Adrenal gland (tissue), 12 donors: ENCODE measurements around the gene LDB3. TPM values are rescaled to one million over a fixed set of nuclear protein-coding genes. Genes with fewer than 3 reads are reported as not detected.
A peak's percentile ranks its signal among the peaks of the same experiment; 100 is the strongest.

ENCODE experiments used
- DNase-seq, 7 donors: peaks; one replicate each; pipeline ENCODE4 v3.0.0-alpha.2; 2019 to 2020
- H3K27ac ChIP-seq, 5 donors: fragments of 200-600 bp; sonication (generic) in 4 of 5; 1 replicate in 3 of 5; 2 replicates in 2 of 5; pipeline versions ENCODE4 v1.5.1 to v1.8.0; 2016 to 2020; ENCODE audit warnings: mild to moderate bottlenecking in 1 of 5
- H3K27me3 ChIP-seq: fragments of 200-600 bp; 2 replicates; pipeline ENCODE4 v1.8.0; 2021
- H3K36me3 ChIP-seq, 2 donors: fragments of 200-600 bp; replicated peaks in 1 of 2; 1 replicate in 1 of 2; 2 replicates in 1 of 2; pipeline versions ENCODE4 v1.5.1 to v1.8.0; 2018 to 2022
- H3K4me1 ChIP-seq, 2 donors: fragments of 200-600 bp; replicated peaks in 1 of 2; 1 replicate in 1 of 2; 2 replicates in 1 of 2; pipeline versions ENCODE4 v1.5.1 to v1.8.0; 2018 to 2021
- H3K4me3 ChIP-seq, 4 donors: fragments of 200-600 bp; sonication (generic) in 3 of 4; one replicate each; pipeline ENCODE4 v1.5.1; 2016 to 2018
- H3K9me3 ChIP-seq, 3 donors: fragments of 200-600 bp; sonication (generic) in 1 of 3; replicated peaks in 1 of 3; 1 replicate in 2 of 3; 2 replicates in 1 of 3; pipeline versions ENCODE4 v1.5.1 to v1.8.0; 2016 to 2021
- CTCF ChIP-seq, 6 experiments: fragments of 450-650 bp in 4 of 6; fragments of 200-600 bp in 2 of 6; sonication (generic) in 1 of 6; IDR thresholded peaks; 1 replicate in 5 of 6; 2 replicates in 1 of 6; pipeline versions ENCODE4 v1.5.1 to v1.8.0; 2016 to 2021; ENCODE audit warnings: antibody characterized with exemption in 6 of 6, mild to moderate bottlenecking in 2 of 6, moderate library complexity in 1 of 6
- POLR2A ChIP-seq, 2 donors: fragments of 450-650 bp; IDR thresholded peaks; one replicate each; pipeline ENCODE4 v1.6.1; 2017; ENCODE audit warnings: antibody characterized with exemption in 2 of 2, mild to moderate bottlenecking in 2 of 2, moderate library complexity in 1 of 2
- WGBS, 4 donors: extraction: QIAGEN DNeasy Blood & Tissue Kit in 2 of 4; methylation state at CpG; one replicate each; pipeline versions ENCODE4 v1.1.5 to v1.1.7; 2013 to 2017; 5-methylcytosine and 5-hydroxymethylcytosine counted together
- intact Hi-C, 2 donors: fragments of 100-400 bp; cut with DNase I; formaldehyde crosslinking; loops; one replicate each; pipeline versions ENCODE4 v1.14.1 to v1.15.0; 2022 to 2023
- polyA plus RNA-seq, 3 donors: library from polyadenylated mRNA; stranded (reverse); fragments of 200-250 nt in 2 of 3; fragments of 350-450 nt in 1 of 3; fragmentation: Illumina TruSeq in 1 of 3; extraction: RNeasy Lipid Tissue Mini Kit (QIAGEN cat#74804) in 1 of 3; gene quantifications; one replicate each; pipeline ENCODE4 v1.2.3, GENCODE V29; 2013 to 2014
- total RNA-seq, 9 donors: library from RNA; depleted of rRNA in 4 of 9; stranded (reverse); fragments of >200 nt in 4 of 9; fragments of 120-200 nt in 1 of 9; fragmentation: NEBNext Ultra II Directional in 1 of 9; extraction: Animal tissue kit (Norgen Biotek cat#: 25700) in 1 of 9; gene quantifications; one replicate each; pipeline versions ENCODE4 v1.1.0 to v1.2.4, GENCODE V29; 2013 to 2023
- donor health status: healthy with polysubstance abuse.
- donor health status: Bipolar disorder and iron deficiency.
- donor health status: DM: yes; HTN: yes; CAD: no.
- donor health status: DM: no; HTN: no; CAD: no.
- donor health status: DM: no; HTN: no; CAD: no.
- donor health status: DM: yes; HTN: yes; CAD: no.

LDB3 gene
- total and polyA plus RNA-seq, 12 donors = 0.14 to 2.7 (median 0.36) TPM

- Histone ChIP-seq H3K27ac (peak overlapping the region in 2 of 5 donors; percentile 97 to 99), H3K27me3 (no peaks in the 10 kb centered on the region), H3K9me3 (no peaks in the 10 kb centered on the region), H3K4me1 (peaks cover 18 to 44% of the 10 kb centered on the region in 2 donors), H3K4me3 (peak overlapping the region in 2 of 4 donors; percentile 81 to 89), H3K36me3 (no peaks in the 10 kb centered on the region)
- WGBS, 4 donors = 24 to 35% (median 27%) methylated on average over 9 of the region's 9 CpGs
- intact Hi-C loops = no loop called here
- TF ChIP-seq POLR2A (IDR thresholded peaks at IDR 0.05) = no peak
- TF ChIP-seq CTCF (IDR thresholded peaks at IDR 0.05) = no peak
- no peak for DNase-seq
Measured at GRCh38 chr10:86758189-86759072, 90.1 kb downstream of the LDB3 start.

GRCh38 chr10:86759073-86759672, 90.9 kb downstream of the LDB3 start:
- Histone ChIP-seq H3K36me3 (no peaks in the 10 kb centered on the region), H3K4me1 (peaks cover 18 to 44% of the 10 kb centered on the region in 2 donors), H3K9me3 (no peaks in the 10 kb centered on the region), H3K4me3 (peak overlapping the region in 1 of 4 donors; percentile 89), H3K27ac (peak overlapping the region in 1 of 5 donors; percentile 2), H3K27me3 (no peaks in the 10 kb centered on the region)
- 25 to 52% (median 37%) methylated on average over 3 of the region's 3 CpGs for WGBS, 4 donors
- intact Hi-C loops = no loop called here
- TF ChIP-seq POLR2A (IDR thresholded peaks at IDR 0.05) (no peak), CTCF (IDR thresholded peaks at IDR 0.05) (no peak)
- no peak for DNase-seq

GRCh38 chr10:86763404-86763803, 95.1 kb downstream of the LDB3 start:
- H3K27me3 ChIP-seq = no peaks in the 10 kb centered on the region
- WGBS, 4 donors = 44 to 63% (median 50%) methylated on average over 5 of the region's 5 CpGs
- no peaks in the 10 kb centered on the region for H3K9me3 ChIP-seq
- no peak overlapping the region for H3K27ac ChIP-seq
- intact Hi-C loops = no loop called here
- TF ChIP-seq CTCF (IDR thresholded peaks at IDR 0.05) = no peak
- no peak for TF ChIP-seq POLR2A (IDR thresholded peaks at IDR 0.05)
- H3K4me1 ChIP-seq = peaks cover 8 to 30% of the 10 kb centered on the region in 2 donors
- no peaks in the 10 kb centered on the region for H3K36me3 ChIP-seq
- H3K4me3 ChIP-seq = no peak overlapping the region
- DNase-seq = peak in 2 of 7 donors; percentile 38 to 42

- Histone ChIP-seq H3K4me3 (no peak overlapping the region), H3K36me3 (no peaks in the 10 kb centered on the region), H3K4me1 (peaks cover 0 to 29% of the 10 kb centered on the region in 2 donors), H3K9me3 (no peaks in the 10 kb centered on the region), H3K27ac (no peak overlapping the region), H3K27me3 (no peaks in the 10 kb centered on the region)
- 87 to 94% (median 91%) methylated on average over 2 of the region's 2 CpGs for whole genome bisulfite sequencing, 4 donors
- intact Hi-C loops = no loop called here
- DNase-seq = no peak
- TF ChIP-seq CTCF (IDR thresholded peaks at IDR 0.05) (no peak), POLR2A (IDR thresholded peaks at IDR 0.05) (no peak)
Measured at GRCh38 chr10:86765548-86765947, 97.2 kb downstream of the LDB3 start.
